Islet of Langerhans (tissue), 1 donor: ENCODE results near the gene PCIF1.
"Not testable (repeated sequence)": the region's sequence is repeated elsewhere in the genome, so short reads cannot be mapped to it uniquely, and the experiment has no call there.

ENCODE experiments used
- FAIRE-seq: peaks from one replicate; lab custom pipeline; 2011; peaks lifted over from hg19 to GRCh38; lab: Jason Lieb, UNC

Gene PCIF1

DNA sequence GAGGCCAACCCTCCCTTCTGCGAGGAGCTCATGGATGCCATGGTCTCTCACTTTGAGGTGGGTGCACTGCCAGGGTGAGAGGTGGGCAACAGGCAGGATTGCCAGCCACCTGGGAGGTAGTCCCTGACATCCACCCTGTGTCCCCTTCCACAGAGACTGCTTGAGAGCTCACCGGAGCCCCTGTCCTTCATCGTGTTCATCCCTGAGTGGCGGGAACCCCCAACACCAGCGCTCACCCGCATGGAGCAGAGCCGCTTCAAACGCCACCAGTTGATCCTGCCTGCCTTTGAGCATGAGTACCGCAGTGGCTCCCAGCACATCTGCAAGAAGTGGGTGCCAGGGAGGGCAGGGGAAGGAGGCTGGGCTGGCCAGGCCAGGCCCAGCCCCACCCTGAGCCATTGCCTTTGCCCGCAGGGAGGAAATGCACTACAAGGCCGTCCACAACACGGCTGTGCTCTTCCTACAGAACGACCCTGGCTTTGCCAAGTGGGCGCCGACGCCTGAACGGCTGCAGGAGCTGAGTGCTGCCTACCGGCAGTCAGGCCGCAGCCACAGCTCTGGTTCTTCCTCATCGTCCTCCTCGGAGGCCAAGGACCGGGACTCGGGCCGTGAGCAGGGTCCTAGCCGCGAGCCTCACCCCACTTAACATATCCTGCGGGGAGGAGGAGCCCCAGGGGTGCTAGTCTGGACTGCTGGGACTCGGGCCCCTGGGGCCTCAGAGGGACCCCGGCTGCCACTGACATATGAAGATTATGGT, 12.8 kb downstream of the PCIF1 start:
- no peak for FAIRE-seq

DNA sequence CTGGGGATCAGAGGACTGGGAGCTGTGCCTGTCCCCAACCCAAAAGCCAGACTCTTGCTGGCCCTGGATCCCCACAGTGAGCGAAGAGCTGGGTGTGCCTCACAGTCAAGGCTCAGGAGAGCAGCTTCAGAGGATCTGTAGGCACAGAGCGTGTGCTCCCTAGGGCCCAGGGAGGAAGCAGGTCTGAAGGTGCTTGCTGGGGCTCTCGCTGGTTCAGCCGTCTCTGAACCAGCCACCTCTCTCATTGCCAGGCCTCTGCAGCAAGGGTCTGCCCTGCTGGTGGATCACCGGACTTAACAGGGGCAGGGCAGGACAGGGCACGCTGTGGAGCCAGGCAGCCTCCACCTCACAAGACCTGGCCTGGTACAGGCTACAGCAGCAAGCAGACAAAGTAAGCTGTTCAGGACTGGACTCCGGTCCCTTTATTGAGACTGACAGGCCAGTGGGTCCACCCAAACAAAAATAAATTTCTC, 13.8 kb downstream of the PCIF1 start:
- no peak for FAIRE-seq

DNA sequence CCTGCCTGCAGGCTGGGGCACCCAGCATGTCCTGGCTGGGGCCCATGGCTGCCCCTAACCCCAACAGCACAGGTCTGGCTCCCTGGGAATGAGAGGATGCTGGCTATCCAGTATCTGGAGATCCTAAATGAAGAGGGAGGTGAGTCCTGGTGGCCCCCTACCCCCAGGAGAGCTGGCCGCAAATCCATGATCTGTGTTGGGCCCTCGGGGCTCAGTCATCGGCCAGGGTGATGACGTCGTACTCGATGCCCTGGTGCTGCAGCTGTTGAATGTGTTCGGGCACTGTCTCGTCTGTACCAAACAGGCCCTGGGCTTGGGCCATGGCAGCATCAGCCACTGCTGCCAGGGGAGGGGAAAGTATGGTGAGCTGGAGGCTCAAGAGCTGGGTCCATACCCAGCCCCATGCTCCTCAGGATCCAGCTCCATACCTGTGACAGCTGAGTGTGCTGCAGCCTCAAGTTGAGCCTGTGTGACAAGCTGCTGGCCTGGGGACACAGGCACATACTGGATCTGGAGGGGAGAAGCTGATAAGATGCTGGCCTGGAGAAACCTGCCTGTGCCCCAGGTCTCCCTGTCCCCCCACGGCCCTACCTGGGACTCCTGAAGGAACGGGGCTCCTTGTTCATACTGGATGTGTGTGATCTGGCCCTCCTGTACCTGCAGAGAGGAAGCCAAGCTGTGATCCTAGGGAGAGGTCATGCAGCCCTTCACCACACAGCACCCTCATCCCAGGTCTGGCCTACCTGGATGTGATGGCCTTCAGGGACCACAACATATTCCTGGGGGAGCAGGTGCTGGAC, 14.5 kb downstream of the PCIF1 start:
- FAIRE-seq, result no peak

DNA sequence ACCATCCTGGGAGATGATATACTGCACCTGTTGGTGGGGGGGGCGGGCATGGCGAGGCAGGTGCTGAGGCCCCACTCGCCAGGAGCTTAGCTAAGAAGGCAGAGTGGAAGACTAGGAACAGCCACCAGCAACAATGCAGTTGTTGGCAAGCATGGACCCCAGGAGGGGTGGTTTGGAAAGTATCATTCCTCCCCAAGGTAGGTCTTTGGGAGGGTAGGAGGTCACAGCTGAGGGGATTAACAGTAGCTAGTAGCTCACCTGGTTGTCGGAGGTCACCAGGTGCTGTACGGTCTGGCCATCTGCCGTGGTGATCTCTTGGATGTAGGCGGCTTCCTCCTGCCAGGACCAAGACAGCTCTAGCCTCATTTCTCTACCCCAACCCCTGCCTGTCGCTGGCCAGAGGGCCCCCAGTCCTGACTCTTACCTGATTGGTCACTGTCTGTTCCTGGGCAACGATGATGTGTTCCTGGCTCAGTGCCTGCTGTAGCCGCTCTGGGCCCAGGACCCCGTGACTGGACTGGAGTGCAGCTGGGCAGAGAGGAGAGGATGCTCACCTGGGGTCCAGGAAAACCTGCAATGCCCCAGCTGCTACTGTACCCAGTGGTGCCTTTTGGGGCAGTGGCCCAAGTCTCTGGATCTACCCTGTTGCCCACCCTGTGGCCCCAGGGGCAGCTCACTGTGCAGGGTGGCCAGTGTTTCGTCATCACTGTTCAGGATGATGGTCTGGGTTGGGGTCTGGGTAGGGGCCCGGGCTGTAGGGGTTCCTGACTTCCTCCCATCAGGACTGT, 15.3 kb downstream of the PCIF1 start:
- FAIRE-seq, result no peak

DNA sequence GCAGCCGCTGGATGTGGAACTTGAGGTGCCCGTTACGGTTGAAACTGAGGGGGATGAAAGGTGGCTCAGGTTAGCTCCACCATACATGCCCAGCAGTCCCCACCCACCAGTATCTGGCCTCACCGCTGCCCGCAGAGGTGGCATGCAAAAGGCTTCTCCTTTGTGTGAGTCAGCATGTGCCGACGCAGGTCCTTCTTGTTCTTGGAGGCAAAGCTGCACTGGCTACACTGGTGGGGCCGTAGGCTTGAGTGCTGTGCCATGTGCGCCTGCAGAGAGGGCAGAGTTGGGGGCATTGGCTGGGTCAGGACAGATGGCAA, 15.8 kb downstream of the PCIF1 start:
- no peak for FAIRE-seq

DNA sequence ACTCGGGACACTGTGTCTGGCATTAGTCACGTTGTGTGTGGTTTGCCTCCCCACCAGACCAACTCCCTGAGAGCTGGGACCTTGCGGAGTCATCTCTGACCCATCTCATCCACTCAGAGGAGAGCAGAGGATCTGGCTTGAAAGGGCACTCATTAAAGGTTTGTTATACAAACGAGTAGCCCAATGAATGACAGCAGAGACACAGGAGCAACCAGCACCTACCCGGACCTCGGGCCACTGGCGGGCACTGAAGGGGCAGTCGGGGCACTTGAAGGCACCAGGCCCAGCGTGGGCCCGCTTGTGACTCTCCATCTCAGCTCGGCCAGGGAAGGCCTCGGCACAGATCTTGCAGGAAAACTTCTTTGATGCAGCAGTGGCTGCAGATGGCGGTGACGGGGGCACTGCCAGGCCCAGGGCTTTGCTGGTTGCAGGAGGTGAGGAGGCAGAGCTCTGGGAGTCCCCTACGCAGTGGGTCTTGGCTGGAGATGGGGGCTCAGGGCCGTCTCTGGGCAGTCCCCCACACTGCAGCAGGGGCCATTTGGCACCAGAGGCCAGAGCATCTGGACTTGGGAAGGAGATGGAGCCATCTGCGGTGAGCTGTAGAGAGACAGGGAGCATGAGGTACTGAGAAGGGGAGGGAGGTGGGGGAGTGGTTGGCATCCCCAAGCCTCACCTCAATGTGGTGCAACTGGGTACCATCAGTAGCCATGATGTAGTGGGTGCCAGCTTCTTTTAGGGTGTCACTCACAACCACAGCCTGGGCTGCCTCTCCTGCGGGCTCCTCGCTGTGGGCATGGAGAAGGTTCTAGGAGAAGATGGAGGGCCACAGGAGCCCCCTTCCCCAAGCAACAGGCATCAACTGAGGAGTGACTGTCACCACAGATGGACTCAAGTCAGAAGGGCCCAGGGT, 17.7 kb downstream of the PCIF1 start:
- no peak for FAIRE-seq

DNA sequence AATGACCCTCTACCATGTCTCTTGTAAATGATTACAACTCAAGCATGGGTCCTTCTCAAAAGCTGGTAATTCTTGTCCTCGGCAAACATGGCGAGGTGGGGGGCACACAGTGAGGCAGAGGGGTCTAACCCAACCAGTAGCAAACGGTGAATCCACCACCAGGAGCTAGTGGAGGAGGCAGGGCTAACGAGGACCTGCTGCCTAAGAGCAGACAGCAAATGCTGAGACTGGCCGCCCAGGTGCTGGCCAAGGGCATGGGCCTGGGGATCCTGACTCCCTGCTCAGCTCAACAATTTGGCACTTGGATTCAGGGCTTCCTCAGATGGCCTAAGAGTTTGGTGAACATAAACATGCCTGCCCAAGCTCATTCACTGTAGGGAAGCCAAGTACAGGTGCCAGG, 18.4 kb downstream of the PCIF1 start:
- no peak for FAIRE-seq

DNA sequence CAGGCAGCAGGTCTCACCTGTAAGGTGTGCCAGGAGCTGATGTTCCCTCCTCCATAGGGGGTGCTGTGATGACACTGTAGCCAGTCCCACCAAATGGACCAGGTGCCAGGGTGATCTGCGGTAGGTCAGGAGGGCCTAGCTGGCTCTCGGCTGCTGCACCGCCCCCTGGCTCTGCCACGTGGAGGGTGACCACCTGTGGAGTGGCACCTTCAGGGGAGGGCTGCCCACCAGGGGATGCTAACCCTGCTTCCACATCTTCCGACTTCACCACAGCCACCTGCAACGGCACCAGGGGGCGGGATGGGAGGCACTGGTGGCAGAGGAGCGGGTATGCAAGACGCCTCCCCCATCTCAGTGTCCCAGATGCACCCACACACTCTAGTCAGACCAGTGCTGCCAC, 19.2 kb downstream of the PCIF1 start:
- no peak for FAIRE-seq

DNA sequence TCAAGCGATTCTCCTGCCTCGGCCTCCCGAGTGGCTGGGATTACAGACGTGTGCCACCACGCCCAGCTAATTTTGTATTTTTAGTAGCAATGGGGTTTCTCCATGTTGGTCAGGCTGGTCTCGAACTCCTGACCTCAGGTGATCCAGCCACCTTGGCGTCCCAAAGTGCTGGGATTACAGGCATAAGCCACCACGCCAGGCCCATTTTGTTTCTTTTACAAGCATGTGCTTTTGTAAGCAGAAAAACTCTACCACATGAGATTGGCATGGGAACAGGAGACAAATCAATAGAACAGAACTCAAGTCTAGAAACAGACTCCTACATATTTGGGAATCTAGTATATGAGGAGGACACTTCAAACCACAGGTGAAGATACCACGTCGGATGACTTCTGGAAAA, 21.8 kb downstream of the PCIF1 start:
- FAIRE-seq, result not testable (repeated sequence)

DNA sequence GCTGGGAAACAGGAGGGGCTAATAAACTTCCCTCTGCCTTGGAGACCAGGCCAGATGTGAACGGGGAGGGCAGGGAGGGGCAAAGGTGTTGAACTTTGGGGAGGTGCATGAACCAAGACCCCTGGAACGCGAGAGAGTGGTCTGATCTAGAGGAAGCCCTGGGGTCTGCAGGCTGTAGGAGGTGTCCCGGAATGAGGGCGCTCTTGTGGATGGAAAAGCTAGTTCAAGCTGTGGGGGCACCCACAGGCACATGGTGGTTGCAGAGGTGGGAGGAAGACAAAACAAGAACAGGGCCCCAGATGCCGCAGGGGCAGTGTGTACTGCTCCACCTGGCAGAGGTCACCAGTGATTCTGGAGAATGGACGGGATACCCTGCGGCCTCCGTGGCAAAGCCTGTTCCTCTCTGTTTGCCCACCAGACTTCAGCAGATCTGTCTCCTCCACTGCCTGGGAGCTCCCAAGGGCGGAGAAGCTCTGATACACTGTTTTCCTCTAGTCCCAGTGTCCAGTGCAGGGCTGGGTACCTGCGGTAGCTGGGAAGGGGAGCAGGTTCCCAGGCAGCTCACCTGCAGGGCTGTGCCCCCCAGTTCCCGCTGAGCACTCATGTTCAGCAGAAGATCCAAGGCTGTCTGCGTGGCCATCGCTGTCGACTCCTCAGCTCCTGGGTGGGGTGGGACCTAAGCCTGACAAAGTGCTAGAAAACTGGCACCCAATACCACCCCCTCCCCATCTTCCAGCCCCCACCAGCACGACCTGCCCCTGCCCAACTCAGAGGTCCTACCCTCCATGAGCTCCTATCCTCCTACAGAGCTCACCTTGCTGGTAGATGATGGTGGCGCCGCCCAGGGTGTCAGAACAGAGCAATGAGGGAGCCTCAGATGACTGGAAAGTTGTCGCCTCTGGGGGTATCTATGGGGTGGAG, 22.8 kb downstream of the PCIF1 start:
- FAIRE-seq, result no peak

DNA sequence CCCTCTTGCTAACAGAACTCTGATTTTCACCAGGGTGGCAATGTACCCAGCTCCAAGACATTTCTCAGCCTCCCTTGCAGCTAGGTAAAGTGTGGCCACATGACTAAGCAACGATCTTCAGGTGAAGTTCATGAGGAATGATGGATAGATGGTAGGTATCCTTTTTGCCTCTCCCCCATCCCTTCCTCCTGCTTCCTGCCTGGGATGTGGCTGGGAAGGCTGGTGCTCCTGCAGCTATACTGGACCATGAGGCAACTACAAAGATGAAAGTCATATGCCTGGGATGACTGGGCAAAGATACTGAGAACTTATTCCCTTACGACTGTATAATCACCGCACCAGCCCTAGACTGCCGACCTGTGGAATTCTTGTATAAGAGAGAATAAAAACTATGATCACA, 24.1 kb downstream of the PCIF1 start:
- FAIRE-seq, result no peak

DNA sequence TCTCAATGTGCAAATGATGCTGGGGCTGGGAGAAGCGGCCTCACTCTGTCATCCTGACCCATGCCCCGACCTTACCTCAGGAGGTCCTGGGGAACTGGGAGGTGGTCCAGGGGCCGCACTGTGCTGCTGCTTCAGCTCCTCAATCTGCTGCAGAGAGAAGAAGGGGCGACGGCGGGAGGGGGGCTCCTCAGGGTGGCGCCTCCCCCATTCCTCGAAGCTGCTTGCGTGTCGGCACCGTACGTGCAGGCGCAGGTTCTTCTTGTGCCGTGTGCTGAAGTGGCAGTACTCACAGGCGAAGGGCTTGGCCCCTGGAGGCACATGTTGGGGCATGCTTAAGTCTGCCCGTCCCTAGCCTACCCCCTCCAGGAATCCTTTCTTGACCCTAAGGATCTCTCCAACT, 24.6 kb downstream of the PCIF1 start:
- FAIRE-seq, result no peak

DNA sequence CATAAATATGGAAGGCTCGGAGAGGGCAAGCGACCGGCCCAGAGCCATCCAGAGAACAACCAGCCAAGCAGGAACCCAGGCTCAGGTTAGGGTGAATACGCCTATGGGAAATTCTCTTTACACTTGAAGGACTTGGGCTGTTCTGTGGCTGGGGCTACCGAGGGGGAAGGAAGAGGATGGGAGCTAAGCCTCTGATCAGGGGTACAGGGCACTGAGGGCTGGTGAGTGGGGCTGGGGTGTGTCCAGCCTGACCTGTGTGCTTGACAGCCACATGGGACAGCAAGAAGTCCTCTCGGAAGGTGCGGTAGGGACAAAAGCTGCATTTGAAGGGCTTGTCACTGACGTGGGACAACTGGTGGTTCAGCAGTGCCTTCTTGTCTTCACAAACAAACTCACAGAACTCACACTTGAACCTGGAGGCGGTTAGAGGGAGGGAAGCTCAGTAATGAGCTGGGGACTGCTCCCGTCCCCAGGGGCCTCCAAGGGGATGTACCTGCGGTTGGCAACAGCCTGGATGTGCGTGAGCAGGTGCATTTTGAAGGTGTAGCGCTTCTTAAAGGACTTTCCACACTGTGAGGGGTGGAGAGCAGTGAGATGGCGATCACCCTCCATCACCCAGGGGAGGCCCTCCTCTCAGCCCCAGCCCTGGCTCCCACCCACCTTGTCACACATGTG, 25.6 kb downstream of the PCIF1 start:
- FAIRE-seq, result no peak

DNA sequence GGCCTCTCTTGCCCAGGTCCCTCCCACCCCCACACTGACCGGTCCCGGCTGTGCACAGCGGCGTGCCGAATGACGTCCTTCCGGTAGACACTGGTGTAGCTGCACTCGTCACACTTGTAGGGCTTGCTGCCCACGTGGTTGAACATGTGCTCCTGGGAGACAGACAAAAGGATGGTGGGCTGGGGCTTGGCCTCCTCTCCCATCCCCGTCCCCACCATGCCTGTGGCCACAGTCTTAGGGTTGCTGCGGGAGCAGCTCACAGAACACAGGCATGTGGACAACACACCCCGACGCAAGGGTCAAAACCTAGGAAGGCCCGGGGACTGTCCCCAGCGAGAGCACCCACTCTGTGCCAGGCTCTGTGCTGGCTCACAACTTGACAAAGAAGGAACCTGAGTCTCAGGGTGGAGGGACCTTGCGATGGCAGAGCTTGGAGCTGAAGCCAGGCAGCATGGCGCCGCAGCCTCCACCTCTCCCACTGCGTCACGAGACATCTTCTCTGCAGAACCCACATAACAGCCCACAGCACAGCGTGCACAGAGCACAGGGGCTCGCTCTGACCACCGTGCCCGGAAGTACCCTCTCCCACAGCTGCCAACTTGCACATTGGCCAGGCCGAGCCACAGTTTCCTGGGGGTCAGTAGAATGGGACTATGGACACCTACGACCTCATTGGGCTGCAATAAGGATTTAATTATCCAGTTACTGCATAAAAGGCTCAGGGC, 27.7 kb downstream of the PCIF1 start:
- no peak for FAIRE-seq

DNA sequence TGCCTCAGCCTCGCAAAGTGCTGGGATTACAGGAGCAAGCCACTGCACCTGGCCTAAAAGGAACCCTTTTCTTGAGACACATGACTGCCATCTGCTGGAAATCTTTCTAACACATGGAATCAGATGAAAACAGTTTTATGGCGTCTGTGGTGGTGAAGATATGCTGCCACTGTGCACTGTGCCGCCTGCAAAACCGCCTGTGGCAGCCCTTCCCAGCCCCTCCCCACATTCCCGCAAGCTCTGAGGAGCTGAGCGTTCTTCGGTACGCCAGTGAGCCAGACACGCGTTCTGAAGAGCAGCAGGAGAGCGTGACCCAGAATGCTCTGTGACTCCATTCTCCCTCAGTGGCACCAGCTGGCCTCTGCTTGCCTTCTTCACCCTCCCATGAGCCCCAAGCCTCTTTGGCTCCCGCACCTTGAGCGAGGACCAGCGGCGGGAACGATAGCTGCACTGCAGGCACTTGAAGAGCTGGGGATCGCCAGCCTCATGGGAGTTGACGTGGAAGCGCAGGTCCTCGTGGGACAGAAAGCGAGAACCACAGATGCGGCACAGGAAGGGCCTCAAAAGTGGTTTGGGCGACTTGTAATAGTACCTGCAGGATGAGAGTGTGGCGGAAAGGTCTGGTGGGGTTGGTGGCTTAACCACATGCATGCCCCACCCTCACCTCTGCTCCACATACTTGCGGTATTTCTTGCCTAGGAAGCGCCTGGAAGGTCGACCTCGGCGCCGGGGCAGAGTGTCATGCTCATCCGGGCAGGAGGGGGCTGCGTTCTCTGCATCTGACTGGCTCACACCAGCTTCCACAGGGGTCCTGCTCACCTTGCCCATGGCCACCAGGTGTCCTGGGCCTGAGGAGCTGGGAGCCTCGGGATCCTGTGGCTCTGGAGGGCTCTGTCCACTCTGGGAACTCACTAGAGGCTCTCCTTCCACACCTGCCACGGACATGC, 28.8 kb downstream of the PCIF1 start:
- FAIRE-seq, result no peak

DNA sequence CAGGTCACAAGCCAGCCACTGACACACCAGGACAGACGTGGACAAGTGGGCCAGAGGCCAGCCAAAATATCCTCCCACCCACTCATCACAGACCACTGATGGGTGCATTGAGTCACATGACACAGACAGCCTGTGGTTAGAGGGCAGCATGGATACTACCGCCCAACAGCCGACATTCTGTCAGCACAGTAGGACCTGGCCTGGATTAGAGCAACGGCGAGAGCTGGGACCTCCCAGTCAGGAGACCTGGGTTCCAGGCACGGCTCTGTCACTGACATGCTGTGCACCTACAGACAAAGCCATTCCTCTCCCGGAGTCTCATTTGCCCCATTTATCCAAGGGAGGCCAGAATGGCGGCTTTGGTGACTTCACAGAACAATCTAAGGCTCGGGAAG, 29.5 kb downstream of the PCIF1 start:
- no peak for FAIRE-seq

DNA sequence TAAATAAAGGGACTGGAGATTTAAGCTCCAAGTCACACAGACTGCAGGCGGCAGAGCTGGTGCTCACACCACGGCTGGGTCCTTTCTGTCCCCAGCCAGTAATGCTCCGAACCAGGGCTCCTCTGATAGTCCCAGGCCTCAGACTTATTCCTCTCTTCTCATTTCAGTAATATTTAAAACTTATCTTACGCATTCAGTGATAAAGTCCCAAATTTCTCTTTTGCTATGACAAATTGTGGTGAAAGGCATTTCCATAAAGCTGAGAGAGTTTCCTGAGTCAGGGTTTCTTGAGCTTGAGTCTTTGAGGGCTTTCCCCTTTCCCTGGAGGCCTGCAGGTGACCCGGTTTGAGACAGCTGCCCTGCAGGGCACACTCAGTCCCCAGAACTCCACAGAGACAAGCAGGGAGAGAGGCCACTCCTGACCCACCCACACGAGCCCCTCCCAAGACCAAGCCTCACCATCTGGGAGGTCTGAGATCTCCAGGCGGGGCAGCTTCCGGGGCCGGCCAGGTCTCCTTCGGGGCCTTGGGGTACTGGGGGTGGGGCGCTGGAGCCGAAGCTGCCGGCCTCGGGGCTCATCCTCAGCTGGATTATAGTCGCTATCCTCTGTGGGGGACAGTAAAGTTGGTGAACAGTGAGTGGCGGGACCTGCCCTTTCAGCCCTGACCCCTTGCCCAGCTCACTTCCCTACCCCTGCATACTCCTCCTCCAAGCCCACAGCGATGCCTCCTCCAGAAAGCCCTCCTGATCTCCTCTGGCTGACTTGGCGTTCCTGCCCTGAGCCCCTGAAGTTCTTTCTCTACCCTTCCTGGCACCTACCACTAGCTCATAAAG, 30.9 kb downstream of the PCIF1 start:
- FAIRE-seq, result no peak
